ENCODE results near the gene RPL37. TPM values are rescaled to one million over a fixed set of nuclear protein-coding genes. Genes with fewer than 3 reads are reported as not detected.

Gene RPL37
- total RNA-seq, 1 experiment from 2014 or later: 145 TPM

DNA sequence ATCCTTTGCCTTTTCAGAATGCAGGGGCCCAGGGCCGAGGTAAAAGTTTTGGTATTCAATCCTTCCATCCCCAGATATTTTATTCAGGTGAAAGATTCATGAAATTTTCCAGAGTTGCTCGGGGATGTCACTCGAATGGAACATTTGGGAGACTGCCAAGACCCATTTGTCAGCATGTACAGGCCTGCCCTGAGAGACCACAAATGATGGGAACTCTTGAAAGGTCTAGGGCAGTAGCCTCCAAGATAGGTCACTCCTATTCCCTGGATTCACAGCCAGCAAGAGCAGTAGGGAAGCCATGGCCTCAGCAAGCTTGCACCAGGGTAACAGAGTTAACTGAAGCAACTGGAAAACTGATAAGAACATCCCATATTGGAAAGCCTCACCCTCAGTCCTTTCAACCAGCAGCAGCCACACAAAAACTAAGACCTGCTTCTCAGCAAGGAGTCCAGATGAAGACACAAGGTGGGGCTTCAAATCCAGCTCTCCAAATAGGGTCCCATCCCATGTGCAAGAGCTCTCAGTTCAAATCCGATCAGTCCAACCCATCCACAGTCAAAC, 18.7 kb upstream of the RPL37 start:
- Histone ChIP-seq H3K27me3 (replicated peaks) (no peaks in the 10 kb centered on the region), H3K4me3 (no peak overlapping the region), H3K27ac (no peak overlapping the region), H3K4me1 (replicated peaks) (no peaks in the 10 kb centered on the region), H3K9me3 (replicated peaks) (no peaks in the 10 kb centered on the region), H3K36me3 (no peaks in the 10 kb centered on the region)
- no peak for DNase-seq (ENCODE audit: low read depth in 1 of 2, low spot score in 2 of 2)

DNA sequence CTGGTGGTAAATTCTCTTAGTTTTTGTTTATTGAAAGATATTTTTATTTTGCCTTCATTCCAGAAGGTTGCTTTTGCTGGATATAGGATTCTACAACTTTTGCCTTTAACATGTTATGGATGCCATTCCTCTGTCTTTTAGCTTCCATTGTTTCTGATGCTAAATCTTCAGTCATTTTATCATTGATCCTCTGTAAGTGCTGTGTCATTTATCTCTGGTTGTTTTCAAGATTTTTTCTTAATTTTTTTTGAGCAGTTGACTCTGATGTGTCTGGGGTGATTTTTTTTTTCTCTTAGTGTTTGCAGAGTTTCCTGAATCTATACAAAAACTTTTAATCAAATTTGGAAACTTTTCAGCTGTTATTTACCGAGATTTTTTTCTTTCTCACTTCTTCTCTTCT, 12.5 kb upstream of the RPL37 start:
- no peaks in the 10 kb centered on the region for H3K9me3 ChIP-seq (replicated peaks)
- H3K4me1 ChIP-seq (replicated peaks): peaks cover 2% of the 10 kb centered on the region
- no peaks in the 10 kb centered on the region for H3K36me3 ChIP-seq
- no peaks in the 10 kb centered on the region for H3K27me3 ChIP-seq (replicated peaks)
- DNase-seq (ENCODE audit: low read depth in 1 of 2, low spot score in 2 of 2): no peak
- no peak overlapping the region for H3K4me3 ChIP-seq
- no peak overlapping the region for H3K27ac ChIP-seq

DNA sequence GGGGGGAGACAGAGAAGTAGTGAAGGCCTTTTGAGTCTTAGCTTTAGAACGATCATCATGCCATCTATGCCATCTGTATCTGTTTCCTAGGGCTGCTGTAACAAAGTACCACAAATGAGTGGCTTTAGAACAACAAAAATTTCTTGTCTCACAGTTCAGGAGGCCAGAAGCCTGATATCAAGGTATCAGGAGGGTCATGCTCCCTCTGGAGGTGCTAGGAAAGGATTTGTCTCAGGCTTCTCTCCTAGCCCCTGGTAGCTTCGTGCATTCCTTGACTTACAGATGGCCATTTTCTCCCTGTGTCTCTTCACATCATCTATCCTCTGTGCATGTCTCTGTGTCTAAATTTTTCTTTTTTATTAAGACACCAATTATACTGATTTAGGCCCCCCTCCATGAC, 11.3 kb upstream of the RPL37 start:
- H3K27ac ChIP-seq: no peak overlapping the region
- no peaks in the 10 kb centered on the region for H3K9me3 ChIP-seq (replicated peaks)
- H3K27me3 ChIP-seq (replicated peaks): no peaks in the 10 kb centered on the region
- H3K36me3 ChIP-seq: no peaks in the 10 kb centered on the region
- peaks cover 8% of the 10 kb centered on the region for H3K4me1 ChIP-seq (replicated peaks)
- no peak overlapping the region for H3K4me3 ChIP-seq
- no peak for DNase-seq (ENCODE audit: low read depth in 1 of 2, low spot score in 2 of 2)

DNA sequence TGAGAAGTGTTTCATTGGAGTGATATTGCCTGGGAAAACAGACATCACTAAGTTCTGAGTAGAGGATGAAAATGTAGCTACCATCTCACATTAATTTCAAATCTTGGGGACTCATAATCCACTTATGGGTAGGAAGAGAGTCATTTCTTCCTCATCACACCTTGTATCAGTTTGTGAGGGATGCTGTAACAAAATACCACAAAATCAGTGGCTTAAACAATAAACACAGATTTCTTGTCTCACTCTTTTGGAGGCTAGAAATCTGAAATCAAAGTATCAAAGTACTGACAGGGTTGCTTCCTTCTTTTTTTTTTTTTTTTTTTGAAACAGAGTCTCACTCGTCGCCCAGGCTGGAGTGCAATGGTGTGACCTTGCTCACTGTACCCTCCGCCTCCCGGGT, 9.5 kb upstream of the RPL37 start:
- H3K4me1 ChIP-seq (replicated peaks): peaks cover 11% of the 10 kb centered on the region
- no peak overlapping the region for H3K4me3 ChIP-seq
- H3K36me3 ChIP-seq: no peaks in the 10 kb centered on the region
- H3K9me3 ChIP-seq (replicated peaks): no peaks in the 10 kb centered on the region
- no peak overlapping the region for H3K27ac ChIP-seq
- DNase-seq (ENCODE audit: low read depth in 1 of 2, low spot score in 2 of 2): no peak
- H3K27me3 ChIP-seq (replicated peaks): no peaks in the 10 kb centered on the region

DNA sequence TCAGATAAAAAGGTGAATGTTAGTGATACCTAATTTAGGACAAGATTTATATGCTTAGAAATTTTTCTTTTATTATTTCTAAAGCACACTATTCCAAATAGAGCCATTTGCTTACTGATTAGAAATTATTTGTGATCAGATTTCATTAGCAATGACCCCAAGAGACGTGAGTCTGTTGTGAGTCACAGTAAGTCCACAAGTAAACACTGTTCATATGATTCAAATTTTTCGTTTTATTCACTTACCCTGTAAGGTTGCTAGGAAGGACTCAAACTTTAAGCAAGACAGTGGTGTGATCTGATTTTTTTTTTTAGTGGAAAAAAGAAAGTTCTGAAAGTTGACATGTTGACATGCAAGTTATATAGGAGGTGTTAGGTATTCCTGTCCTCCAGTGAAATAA, 7.3 kb upstream of the RPL37 start:
- Histone ChIP-seq H3K36me3 (no peaks in the 10 kb centered on the region), H3K9me3 (replicated peaks) (no peaks in the 10 kb centered on the region), H3K4me1 (replicated peaks) (peaks cover 11% of the 10 kb centered on the region), H3K27me3 (replicated peaks) (no peaks in the 10 kb centered on the region), H3K27ac (no peak overlapping the region), H3K4me3 (peak overlapping the region; percentile 40; the same call in 1 of the 2 replicates)
- DNase-seq (ENCODE audit: low read depth in 1 of 2, low spot score in 2 of 2): no peak

DNA sequence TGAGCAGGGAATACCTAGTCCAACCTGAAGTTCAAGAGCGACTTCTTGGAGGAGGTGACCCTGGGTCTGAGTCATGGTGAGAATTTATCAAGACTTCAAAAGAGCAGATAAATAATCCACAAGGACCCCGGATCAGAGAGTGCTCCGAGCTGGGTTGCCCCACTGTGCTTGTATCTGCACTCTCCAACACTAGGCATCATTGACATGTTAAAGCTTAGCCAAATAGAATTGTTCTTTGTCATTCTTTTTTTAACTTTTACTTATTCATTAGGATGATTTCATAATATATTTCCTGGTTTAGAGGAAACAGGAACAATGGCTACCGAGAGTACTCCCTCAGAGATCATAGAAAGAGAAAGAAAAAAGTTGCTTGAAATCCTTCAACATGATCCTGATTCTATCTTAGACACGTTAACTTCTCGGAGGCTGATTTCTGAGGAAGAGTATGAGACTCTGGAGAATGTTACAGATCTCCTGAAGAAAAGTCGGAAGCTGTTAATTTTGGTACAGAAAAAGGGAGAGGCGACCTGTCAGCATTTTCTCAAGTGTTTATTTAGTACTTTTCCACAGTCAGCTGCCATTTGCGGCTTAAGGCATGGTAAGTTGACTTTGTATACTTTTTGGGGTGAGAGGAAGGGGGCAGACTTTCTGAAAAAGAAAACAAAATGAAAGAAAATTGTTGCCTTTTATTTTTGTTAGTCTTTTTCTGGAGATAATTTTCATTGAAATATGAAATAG, 6.2 kb upstream of the RPL37 start, which contains the start of gene CARD6:
Gene CARD6 (plus strand): TSS at position 300 of the 738 bp plus-strand sequence. CDS start 16 bp downstream, at position 316.
- no peaks in the 10 kb centered on the region for H3K9me3 ChIP-seq (replicated peaks)
- H3K27ac ChIP-seq: peak within 1 kb of the TSS; percentile 87
- H3K36me3 ChIP-seq: no peaks in the 10 kb centered on the region
- DNase-seq (ENCODE audit: low read depth in 1 of 2, low spot score in 2 of 2): peak; percentile 41 to 76
- H3K4me1 ChIP-seq (replicated peaks): peaks cover 11% of the 10 kb centered on the region
- H3K27me3 ChIP-seq (replicated peaks): no peaks in the 10 kb centered on the region
- H3K4me3 ChIP-seq: peak within 1 kb of the TSS; percentile 40

DNA sequence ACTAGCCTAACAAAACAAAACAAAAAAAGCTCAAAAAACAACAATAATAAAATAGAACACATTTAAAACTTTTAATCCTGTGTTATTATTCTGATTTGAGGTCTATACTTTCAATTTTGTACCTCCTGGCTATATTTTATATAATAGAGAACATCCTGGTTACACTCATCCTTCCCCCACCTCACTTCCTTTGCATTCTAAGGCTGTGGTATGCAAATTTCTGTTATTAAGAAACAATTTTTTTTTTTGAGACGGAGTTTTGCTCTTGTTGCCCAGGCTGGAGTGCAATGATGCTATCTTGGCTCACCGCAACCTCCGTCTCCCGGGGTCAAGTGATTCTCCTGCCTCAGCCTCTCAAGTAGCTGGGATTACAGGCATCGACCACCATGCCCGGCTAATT, 3.1 kb upstream of the RPL37 start:
- Histone ChIP-seq H3K27me3 (replicated peaks) (no peaks in the 10 kb centered on the region), H3K4me3 (no peak overlapping the region), H3K9me3 (replicated peaks) (no peaks in the 10 kb centered on the region), H3K36me3 (peaks cover 17% of the 10 kb centered on the region), H3K27ac (no peak overlapping the region), H3K4me1 (replicated peaks) (peaks cover 29% of the 10 kb centered on the region)
- no peak for DNase-seq (ENCODE audit: low read depth in 1 of 2, low spot score in 2 of 2)

DNA sequence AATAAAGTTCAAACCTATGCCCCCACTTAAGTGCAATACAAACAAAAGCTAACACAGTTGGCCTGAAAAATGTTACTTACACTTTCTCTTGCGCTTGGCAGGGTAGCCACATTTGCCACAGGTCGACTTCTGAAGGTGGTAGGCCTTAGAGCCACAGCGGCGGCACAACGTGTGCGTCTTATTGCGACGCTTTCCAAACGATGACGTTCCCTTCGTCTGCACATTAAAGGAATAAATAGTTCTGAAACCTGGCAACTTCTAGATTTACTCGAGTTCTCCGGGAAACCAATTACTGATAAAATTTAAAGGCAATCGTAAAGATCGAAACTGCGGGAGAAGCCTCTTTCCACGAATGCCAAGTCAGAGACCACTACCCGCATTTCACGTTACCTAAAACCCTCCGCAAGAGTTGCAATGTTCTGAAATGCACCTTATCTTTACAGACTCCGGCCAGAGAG, 602 bp downstream of the RPL37 start:
- Histone ChIP-seq H3K4me1 (replicated peaks) (peaks cover 20% of the 10 kb centered on the region), H3K36me3 (peaks cover 54% of the 10 kb centered on the region)
- DNase-seq (ENCODE audit: low read depth in 1 of 2, low spot score in 2 of 2): no peak

DNA sequence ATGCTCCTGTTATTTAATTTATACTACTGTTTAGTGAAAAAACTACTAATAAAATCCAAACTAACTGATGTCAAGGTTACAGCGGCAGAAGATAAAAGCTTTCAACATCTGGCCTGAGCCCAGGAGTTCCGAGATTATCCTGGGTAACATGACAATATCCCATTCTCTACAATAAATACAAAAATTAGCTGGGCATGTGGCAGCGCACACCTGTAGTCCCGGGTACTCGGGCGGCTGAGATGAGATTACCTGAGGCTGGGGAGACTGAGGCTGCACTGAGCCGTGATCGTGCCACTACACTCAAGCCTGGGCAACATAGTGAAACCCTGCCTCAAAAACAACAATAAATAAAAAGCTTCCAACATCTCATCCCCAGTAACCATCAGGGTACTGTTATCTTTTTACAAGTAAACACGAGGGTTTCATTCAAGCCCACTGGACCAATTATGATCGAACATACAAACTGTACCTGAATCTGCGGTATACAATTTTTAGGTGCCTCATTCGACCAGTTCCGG, 1.3 kb downstream of the RPL37 start:
- Histone ChIP-seq H3K4me1 (replicated peaks) (peaks cover 20% of the 10 kb centered on the region), H3K9me3 (replicated peaks) (no peaks in the 10 kb centered on the region), H3K27ac (peak overlapping the region; percentile 91), H3K36me3 (peaks cover 60% of the 10 kb centered on the region), H3K27me3 (replicated peaks) (no peaks in the 10 kb centered on the region), H3K4me3 (peak overlapping the region; percentile 58)
- DNase-seq (ENCODE audit: low read depth in 1 of 2, low spot score in 2 of 2): no peak

More for the DNA sequence above, 602 bp downstream of the RPL37 start:
- H3K4me3 ChIP-seq: peak overlapping the region; percentile 58
- H3K27ac ChIP-seq: peak overlapping the region; percentile 91
- no peaks in the 10 kb centered on the region for H3K9me3 ChIP-seq (replicated peaks)
- no peaks in the 10 kb centered on the region for H3K27me3 ChIP-seq (replicated peaks)

DNA sequence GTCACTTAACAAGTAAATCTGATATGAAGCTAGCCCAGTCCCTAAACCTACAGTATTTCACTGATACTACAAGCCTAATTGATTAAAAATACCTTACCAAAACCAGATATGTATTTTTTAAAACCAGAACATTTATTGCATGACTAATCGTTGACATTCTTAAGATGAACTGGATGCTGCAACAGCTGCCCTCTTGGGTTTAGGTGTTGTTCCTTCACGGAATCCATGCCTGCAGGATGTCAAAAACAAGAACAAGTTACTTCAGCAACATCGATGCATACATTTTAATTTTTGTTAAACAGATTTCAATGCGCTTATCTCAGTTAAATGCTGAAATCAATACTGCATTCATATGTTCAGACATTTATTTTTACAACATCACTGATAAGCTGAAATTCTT, 2.7 kb downstream of the RPL37 start:
- Histone ChIP-seq H3K4me1 (replicated peaks) (peaks cover 20% of the 10 kb centered on the region), H3K4me3 (no peak overlapping the region), H3K9me3 (replicated peaks) (no peaks in the 10 kb centered on the region), H3K36me3 (peaks cover 75% of the 10 kb centered on the region), H3K27me3 (replicated peaks) (no peaks in the 10 kb centered on the region), H3K27ac (no peak overlapping the region)
- DNase-seq (ENCODE audit: low read depth in 1 of 2, low spot score in 2 of 2): no peak

DNA sequence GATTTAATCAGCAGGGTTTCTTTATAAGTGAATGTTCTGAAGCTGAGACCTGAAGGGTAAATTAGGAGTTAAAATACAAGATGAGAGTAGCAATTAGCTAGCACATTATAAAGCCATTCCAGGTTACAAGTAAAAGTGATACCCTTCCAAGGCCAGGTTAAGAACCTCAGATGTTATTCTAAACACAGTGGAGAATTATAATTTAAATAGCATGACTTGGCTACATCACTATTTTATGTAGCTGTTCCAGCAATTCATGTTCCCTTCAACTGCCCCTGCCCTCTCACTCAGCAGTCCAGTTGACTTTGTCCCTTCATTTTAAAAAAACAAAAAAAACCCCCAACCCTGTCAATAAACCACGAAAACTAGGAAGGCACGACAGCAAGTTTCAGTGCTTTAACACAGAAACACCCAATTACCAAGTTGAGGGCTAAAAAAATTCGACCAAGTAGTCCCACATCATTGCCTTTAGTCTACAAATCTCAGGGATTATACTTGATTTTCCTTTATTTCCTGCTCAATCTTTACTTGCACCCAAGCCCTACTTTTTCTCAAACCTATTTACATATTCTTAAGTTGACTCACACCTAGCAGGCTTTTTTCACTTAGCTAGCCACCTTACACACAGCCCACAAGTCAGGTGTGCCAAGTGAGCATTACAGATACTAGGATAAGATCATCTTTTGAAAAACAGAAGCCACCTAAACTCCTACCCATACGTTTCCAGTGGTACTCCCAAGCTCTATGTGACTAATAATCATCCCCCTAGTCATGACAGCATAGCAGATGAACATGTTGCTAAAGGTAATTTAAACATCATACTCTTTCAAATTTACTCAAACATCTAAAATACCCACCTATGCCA, 3.4 kb downstream of the RPL37 start:
- Histone ChIP-seq H3K4me1 (replicated peaks) (peaks cover 20% of the 10 kb centered on the region), H3K9me3 (replicated peaks) (no peaks in the 10 kb centered on the region), H3K4me3 (no peak overlapping the region), H3K27ac (no peak overlapping the region), H3K36me3 (peaks cover 82% of the 10 kb centered on the region), H3K27me3 (replicated peaks) (no peaks in the 10 kb centered on the region)
- no peak for DNase-seq (ENCODE audit: low read depth in 1 of 2, low spot score in 2 of 2)

DNA sequence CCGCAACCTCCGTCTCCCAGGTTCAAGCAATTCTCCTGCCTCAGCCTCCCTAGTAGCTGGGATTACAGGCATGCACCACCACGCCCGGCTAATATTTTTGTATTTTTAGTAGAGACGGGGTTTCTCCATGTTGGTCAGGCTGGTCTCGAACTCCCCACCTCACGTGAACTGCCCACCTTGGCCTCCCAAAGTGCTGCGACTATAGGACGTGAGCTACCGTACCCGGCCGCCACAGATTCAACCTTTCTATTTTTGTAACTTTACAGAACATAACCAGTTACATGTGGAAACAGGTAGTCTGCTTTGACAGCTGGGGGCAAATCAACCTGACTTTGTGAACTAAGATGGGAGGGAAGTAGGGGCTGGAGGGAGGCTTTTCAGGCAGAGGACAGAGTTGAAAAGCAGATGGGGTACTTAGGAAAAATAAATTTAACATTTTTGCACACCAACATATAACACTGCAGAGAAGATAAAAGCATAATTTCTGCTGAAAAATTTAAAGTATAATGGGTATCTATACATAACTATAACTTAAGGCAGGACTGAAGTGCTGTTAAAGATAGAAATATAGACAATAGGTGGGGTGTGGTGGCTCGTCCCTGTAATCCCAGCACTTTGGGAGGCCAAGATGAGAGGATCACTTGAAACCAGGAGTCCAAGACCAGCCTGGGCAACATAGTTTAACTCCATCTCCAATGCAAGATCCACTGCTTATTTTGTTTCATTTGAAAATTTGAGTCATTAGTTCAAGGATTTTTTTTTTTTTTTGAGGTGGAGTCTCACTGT, 5.1 kb downstream of the RPL37 start:
- H3K36me3 ChIP-seq: peaks cover 98% of the 10 kb centered on the region
- no peak for DNase-seq (ENCODE audit: low read depth in 1 of 2, low spot score in 2 of 2)
- H3K4me3 ChIP-seq: no peak overlapping the region
- H3K27me3 ChIP-seq (replicated peaks): no peaks in the 10 kb centered on the region
- no peaks in the 10 kb centered on the region for H3K9me3 ChIP-seq (replicated peaks)
- H3K27ac ChIP-seq: no peak overlapping the region
- peaks cover 13% of the 10 kb centered on the region for H3K4me1 ChIP-seq (replicated peaks)

Measured in SJSA1 (cell line).